Natural killer cell (primary cell): Measurements from ENCODE around the gene ZNF827. TPM values are rescaled to one million over a fixed set of nuclear protein-coding genes. Genes with fewer than 3 reads are reported as not detected.

Experiments
- ATAC-seq, 3 donors: fragments of 150-1000 bp in 2 of 3; fragments of 200-7000 bp in 1 of 3; cut with Tn5 transposase; 1 replicate in 1 of 3; 2 replicates in 2 of 3; pipeline ENCODE4 v1.10.0; 2021; ENCODE audit warnings: mild to moderate bottlenecking in 2 of 3, moderate library complexity in 2 of 3
- DNase-seq, 2 donors: peaks; one replicate each; pipeline versions ENCODE4 v3.0.0 to v3.0.0-alpha.2; 2013 to 2021; ENCODE audit warnings: mixed read lengths in 1 of 2
- H3K27ac ChIP-seq: one replicate; pipeline ENCODE4 v1.5.1; 2013; ENCODE audit warnings: mild to moderate bottlenecking, low read length
- H3K27me3 ChIP-seq: one replicate; pipeline ENCODE4 v1.6.1; 2013; ENCODE audit warnings: low read length; ENCODE audit not compliant: control insufficient read depth, insufficient read depth
- H3K36me3 ChIP-seq: one replicate; pipeline ENCODE4 v1.6.1; 2013; ENCODE audit warnings: low read length; ENCODE audit not compliant: control insufficient read depth, insufficient read depth
- H3K4me1 ChIP-seq: one replicate; pipeline ENCODE4 v1.6.1; 2013; ENCODE audit warnings: low read length; ENCODE audit not compliant: control insufficient read depth, insufficient read depth
- H3K4me3 ChIP-seq: one replicate; pipeline ENCODE4 v1.5.1; 2013; ENCODE audit warnings: low read length
- H3K9me3 ChIP-seq: one replicate; pipeline ENCODE4 v1.6.1; 2013; ENCODE audit warnings: low read length; ENCODE audit not compliant: control insufficient read depth, insufficient read depth
- H3K27ac Mint-ChIP-seq, 2 donors: one replicate each; pipeline ENCODE4 v1.8.0; 2022; ENCODE audit warnings: mild to moderate bottlenecking in 2 of 2, mixed read lengths in 2 of 2, moderate library complexity in 1 of 2
- H3K27me3 Mint-ChIP-seq, 2 donors: one replicate each; pipeline ENCODE4 v1.8.0; 2022; ENCODE audit warnings: low read depth in 2 of 2, mixed read lengths in 2 of 2
- H3K36me3 Mint-ChIP-seq: one replicate; pipeline ENCODE4 v1.8.0; 2022; ENCODE audit warnings: mixed read lengths
- H3K4me1 Mint-ChIP-seq, 2 donors: one replicate each; pipeline ENCODE4 v1.8.0; 2022; ENCODE audit warnings: mixed read lengths in 2 of 2
- H3K4me3 Mint-ChIP-seq: one replicate; pipeline ENCODE4 v1.8.0; 2022; ENCODE audit warnings: mild to moderate bottlenecking, moderate library complexity, mixed read lengths
- H3K9me3 Mint-ChIP-seq, 2 donors: one replicate each; pipeline ENCODE4 v1.8.0; 2022; ENCODE audit warnings: mixed read lengths in 2 of 2
- CTCF ChIP-seq: fragments of 200-600 bp; IDR thresholded peaks from one replicate; pipeline ENCODE4 v1.8.0; 2022; ENCODE audit warnings: antibody characterized with exemption
- WGBS: methylation state at CpG from one replicate; pipeline ENCODE4 v1.1.7; 2013; ENCODE audit warnings: missing lambda C conversion rate; ENCODE audit not compliant: insufficient coverage; 5-methylcytosine and 5-hydroxymethylcytosine counted together
- intact Hi-C: fragments of 100-400 bp; cut with micrococcal nuclease; formaldehyde crosslinking; loops from one replicate; pipeline ENCODE4 v1.14.2; 2022
- total RNA-seq, 4 donors: library from RNA; stranded (reverse); fragments of 120-200 nt in 1 of 4; gene quantifications; one replicate each; pipeline versions ENCODE4 v1.2.3 to v1.2.4, GENCODE V29; 2013 to 2022

The ZNF827 gene
- total RNA-seq, 3 donors from 2014 or later (not counting 1 experiment from before 2014, with no cell fraction given): 25.8 to 35.5 (median 32.9) TPM

DNA sequence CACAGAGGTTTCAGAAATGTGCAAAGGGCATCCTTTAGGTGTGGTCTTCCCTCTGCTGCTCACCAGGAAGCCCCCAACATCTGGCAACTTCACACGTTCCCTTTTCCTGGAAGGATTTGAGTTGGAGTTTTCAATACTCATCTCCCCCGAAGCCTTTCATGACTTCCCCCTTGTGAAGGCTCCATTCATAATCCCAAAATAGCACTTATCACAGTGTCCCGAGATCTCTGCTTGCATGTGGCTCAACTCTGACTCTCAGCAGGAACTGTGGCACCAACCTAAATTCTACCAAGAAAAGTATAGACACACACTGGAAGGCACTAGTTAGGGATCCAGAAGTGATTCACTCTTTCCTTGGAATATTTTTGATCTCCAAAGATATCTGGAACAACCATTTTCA, 40.5 kb upstream of the ZNF827 start:
- Histone ChIP-seq H3K36me3 (no peaks in the 10 kb centered on the region), H3K4me3 (no peak overlapping the region), H3K27me3 (no peaks in the 10 kb centered on the region), H3K4me1 (no peaks in the 10 kb centered on the region), H3K27ac (no peak overlapping the region), H3K9me3 (no peaks in the 10 kb centered on the region)
- TF ChIP-seq CTCF: no peak
- Mint-ChIP-seq H3K27me3 (peaks cover 21 to 40% of the 10 kb centered on the region in 2 donors), H3K27ac (no peak overlapping the region), H3K4me3 (no peak overlapping the region), H3K4me1 (no peaks in the 10 kb centered on the region), H3K36me3 (no peaks in the 10 kb centered on the region), H3K9me3 (no peaks in the 10 kb centered on the region)
- no peak for ATAC-seq
- WGBS: 77% methylated on average over 3 of the region's 3 CpGs
- intact Hi-C loops: no loop called here
- DNase-seq: no peak

GRCh38 chr4:145976680-145977079, 38.1 kb upstream of the ZNF827 start:
- intact Hi-C loops: no loop called here
- no peak overlapping the region for H3K4me3 ChIP-seq
- Mint-ChIP-seq H3K27me3 (peaks cover 18 to 46% of the 10 kb centered on the region in 2 donors), H3K9me3 (no peaks in the 10 kb centered on the region), H3K4me1 (no peaks in the 10 kb centered on the region), H3K4me3 (no peak overlapping the region), H3K36me3 (no peaks in the 10 kb centered on the region), H3K27ac (no peak overlapping the region)
- no peak for TF ChIP-seq CTCF
- WGBS: 90% methylated on average over 4 of the region's 4 CpGs
- DNase-seq: no peak
- H3K9me3 ChIP-seq: no peaks in the 10 kb centered on the region
- H3K36me3 ChIP-seq: no peaks in the 10 kb centered on the region
- H3K4me1 ChIP-seq: no peaks in the 10 kb centered on the region
- H3K27ac ChIP-seq: no peak overlapping the region
- ATAC-seq: no peak
- H3K27me3 ChIP-seq: no peaks in the 10 kb centered on the region

DNA sequence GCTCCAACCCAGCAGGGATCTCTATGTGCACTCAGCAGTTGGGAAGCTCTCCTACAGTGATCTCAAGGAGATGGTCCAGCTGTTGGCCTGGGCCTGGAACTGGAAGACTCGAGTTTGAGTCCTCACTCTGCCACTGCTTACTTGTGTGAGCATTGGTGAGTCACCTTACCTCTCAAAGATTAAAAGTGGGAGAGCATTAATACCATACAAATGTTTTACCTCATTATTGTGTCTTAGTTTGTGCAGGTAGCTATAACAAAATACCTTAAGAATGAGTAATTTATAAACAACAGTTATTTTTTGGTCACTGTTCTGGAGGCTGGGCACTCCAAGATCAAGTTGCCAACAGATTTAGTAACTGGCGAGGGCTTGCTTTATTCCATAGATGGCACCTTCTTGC, 21.4 kb upstream of the ZNF827 start:
- no peak overlapping the region for H3K27ac ChIP-seq
- H3K36me3 Mint-ChIP-seq: no peaks in the 10 kb centered on the region
- no peak for TF ChIP-seq CTCF
- H3K27me3 ChIP-seq: no peaks in the 10 kb centered on the region
- ATAC-seq: no peak
- no peak for DNase-seq
- H3K36me3 ChIP-seq: no peaks in the 10 kb centered on the region
- H3K9me3 Mint-ChIP-seq: no peaks in the 10 kb centered on the region
- H3K27me3 Mint-ChIP-seq: peaks cover under 1 to 16% of the 10 kb centered on the region in 2 donors
- no peak overlapping the region for H3K4me3 ChIP-seq
- no peaks in the 10 kb centered on the region for H3K4me1 ChIP-seq
- intact Hi-C loops: no loop called here
- no peak overlapping the region for H3K27ac Mint-ChIP-seq
- no peaks in the 10 kb centered on the region for H3K9me3 ChIP-seq
- 58% methylated on average over 2 of the region's 2 CpGs for WGBS
- H3K4me1 Mint-ChIP-seq: no peaks in the 10 kb centered on the region
- no peak overlapping the region for H3K4me3 Mint-ChIP-seq

DNA sequence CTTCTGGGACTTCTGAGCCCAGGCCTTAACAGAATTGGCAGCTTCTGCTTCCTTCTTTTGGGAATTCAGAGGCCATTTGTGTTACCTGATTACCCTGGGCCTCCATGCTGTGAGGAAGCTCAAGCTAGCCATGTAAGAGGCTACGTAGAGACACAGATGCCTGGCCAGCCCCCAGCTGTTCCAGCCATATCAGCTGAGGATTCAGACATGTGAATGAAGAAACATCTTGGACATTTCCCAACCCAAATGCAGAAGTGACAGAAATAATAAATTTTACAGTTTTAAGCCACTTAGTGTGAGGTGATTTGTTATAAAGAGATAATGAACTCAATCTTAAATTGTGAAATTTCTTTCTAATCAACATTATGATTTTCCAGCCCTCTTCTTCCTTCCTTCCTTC, 18.7 kb upstream of the ZNF827 start:
- Histone ChIP-seq H3K9me3 (no peaks in the 10 kb centered on the region), H3K4me3 (no peak overlapping the region), H3K27ac (no peak overlapping the region), H3K36me3 (no peaks in the 10 kb centered on the region), H3K4me1 (no peaks in the 10 kb centered on the region), H3K27me3 (no peaks in the 10 kb centered on the region)
- no peaks in the 10 kb centered on the region for H3K36me3 Mint-ChIP-seq
- no peaks in the 10 kb centered on the region for H3K9me3 Mint-ChIP-seq
- intact Hi-C loops: loop anchor here (10.0 kb wide), 1 partner anchor 1137 kb away; no protein-coding TSS in a partner anchor
- TF ChIP-seq CTCF: no peak
- no peak overlapping the region for H3K4me3 Mint-ChIP-seq
- H3K4me1 Mint-ChIP-seq: no peaks in the 10 kb centered on the region
- no peak overlapping the region for H3K27ac Mint-ChIP-seq
- ATAC-seq (no peak), DNase-seq (no peak)
- 67% methylated on average over 1 of the region's 1 CpG for WGBS
- H3K27me3 Mint-ChIP-seq: peaks cover 0 to 12% of the 10 kb centered on the region in 2 donors
